ENCODE data around the gene SLF2.
A peak's percentile ranks its signal among the peaks of the same experiment; 100 is the strongest.

The SLF2 gene

GRCh38 chr10:100983868-100984671 lies 71.3 kb downstream of the SLF2 start:
- DNase-seq, result no peak

- DNase-seq, result no peak
These were observed 72.0 kb downstream of the SLF2 start for GRCh38 chr10:100984672-100985177.

- DNase-seq, result no peak
These were observed 72.6 kb downstream of the SLF2 start for GRCh38 chr10:100985336-100985735.

- no peak for DNase-seq
These were observed 73.8 kb downstream of the SLF2 start for GRCh38 chr10:100986623-100986951.

GRCh38 chr10:100986952-100987684 lies 74.4 kb downstream of the SLF2 start, which contains the start of the genes MRPL43 and TWNK:
MRPL43 (minus strand) TSS chr10:100987497; CDS start chr10:100987443, 54 bp downstream.
TWNK (plus strand) TSS chr10:100987543; CDS start chr10:100988211, 668 bp downstream.
- DNase-seq, result peak; percentile 54 to 82

GRCh38 chr10:100987685-100988049 lies 74.9 kb downstream of the SLF2 start:
- DNase-seq, result no peak

GRCh38 chr10:100988166-100988565 lies 75.4 kb downstream of the SLF2 start:
- no peak for DNase-seq

- no peak for DNase-seq
These were observed 76.3 kb downstream of the SLF2 start for GRCh38 chr10:100989088-100989487.

- peak; percentile 52 to 55 for DNase-seq
These were observed 81.4 kb downstream of the SLF2 start for GRCh38 chr10:100993986-100994708.

GRCh38 chr10:100995181-100995580 lies 82.4 kb downstream of the SLF2 start:
- DNase-seq, result no peak

GRCh38 chr10:100996678-100997359 lies 84.1 kb downstream of the SLF2 start:
- DNase-seq, result no peak

GRCh38 chr10:100997360-100998182 lies 84.8 kb downstream of the SLF2 start:
- peak; percentile 70 to 79 for DNase-seq

- peak; percentile 92 to 95 for DNase-seq
These were observed 85.6 kb downstream of the SLF2 start for GRCh38 chr10:100998183-100998990.

- peak; percentile 61 to 79 for DNase-seq
These were observed 86.4 kb downstream of the SLF2 start for GRCh38 chr10:100998991-100999741.

GRCh38 chr10:100999742-101000126 lies 87.0 kb downstream of the SLF2 start, which contains the start of gene LZTS2:
LZTS2 (plus strand) TSS chr10:100999808; CDS start chr10:101002539, 2,731 bp downstream.
- DNase-seq, result peak in 1 of 2 donors; percentile 76

GRCh38 chr10:101000127-101000914 lies 87.6 kb downstream of the SLF2 start:
- DNase-seq, result no peak

- peak; percentile 60 to 61 for DNase-seq
These were observed 88.3 kb downstream of the SLF2 start for GRCh38 chr10:101000915-101001658.

GRCh38 chr10:101001659-101002035 lies 88.9 kb downstream of the SLF2 start:
- no peak for DNase-seq

All from hippocampal formation (tissue), 2 donors.